GM21423 (cell line): ENCODE measurements around the gene GPBP1L1.
"Not testable (repeated sequence)": the region's sequence is repeated elsewhere in the genome, so short reads cannot be mapped to it uniquely, and the experiment has no call there.

ENCODE experiments used
- ATAC-seq: cut with Tn5 transposase; IDR thresholded peaks from one replicate; pipeline ENCODE4 v1.9.1; 2021; ENCODE audit warnings: mild to moderate bottlenecking, moderate library complexity; ENCODE audit not compliant: unreplicated experiment

The GPBP1L1 gene

DNA sequence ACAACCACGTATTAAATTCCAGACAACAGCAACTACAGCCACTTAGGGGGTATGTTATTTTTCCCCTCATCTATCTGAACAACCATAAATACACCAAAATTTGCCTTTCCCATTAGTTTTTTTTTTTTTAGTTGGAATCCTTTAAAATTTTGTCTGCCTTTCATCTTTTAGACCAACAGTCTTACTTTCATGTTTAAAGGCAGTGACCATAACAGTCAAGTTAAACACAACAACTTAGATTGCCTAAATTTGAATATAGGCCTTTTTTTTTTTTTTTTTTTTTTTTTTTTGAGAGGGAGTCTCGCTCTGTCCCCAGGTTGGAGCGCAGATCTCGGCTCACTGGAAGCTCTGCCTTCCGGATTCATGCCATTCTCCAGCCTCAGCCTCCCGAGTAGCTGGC lies 3.4 kb downstream of the GPBP1L1 start:
- ATAC-seq = no peak

DNA sequence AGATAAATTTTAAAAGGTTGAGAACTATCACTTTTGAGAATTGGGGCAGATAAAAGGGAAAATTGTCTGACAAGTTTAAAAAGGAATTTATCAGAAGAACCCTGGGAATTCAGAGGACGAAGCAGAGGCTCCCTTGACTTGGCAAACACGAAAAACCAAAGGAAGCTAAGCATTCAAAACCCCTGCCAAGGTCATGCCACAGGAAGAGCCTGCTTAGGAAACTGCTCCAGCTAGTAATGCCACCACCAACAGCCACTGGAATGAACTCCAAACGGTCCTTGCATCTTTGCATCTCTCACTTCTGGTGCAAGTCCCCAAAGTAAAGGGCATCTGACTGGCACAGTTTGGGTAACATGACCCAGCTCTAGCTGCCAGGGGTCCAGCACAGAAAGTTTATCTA lies 7.2 kb downstream of the GPBP1L1 start:
- no peak for ATAC-seq

DNA sequence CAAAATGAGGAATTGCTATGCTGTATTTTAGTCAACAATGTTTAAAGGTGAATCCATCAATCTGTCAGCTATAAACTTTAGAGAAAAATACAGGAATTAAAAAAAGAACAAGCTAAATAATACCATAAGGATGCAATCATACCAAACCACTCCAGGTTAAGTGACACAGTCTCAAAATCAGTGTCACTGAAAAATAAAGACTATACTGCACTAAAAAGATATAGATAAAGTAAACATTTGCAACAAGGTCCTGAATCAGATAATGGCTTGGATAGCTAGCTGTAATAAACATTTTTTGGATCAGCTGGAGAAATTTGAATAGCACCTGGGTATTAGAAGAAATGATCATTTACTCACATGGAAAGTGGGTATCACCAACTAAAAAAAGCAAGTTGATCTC lies 7.8 kb downstream of the GPBP1L1 start:
- ATAC-seq = no peak

- ATAC-seq = no peak
Observed at GRCh38 chr1:45677751-45678245, 8.5 kb downstream of the GPBP1L1 start.

- ATAC-seq = not testable (repeated sequence)
Observed at GRCh38 chr1:45676553-45676952, 9.8 kb downstream of the GPBP1L1 start.

- ATAC-seq = no peak
Observed at GRCh38 chr1:45674478-45674877, 11.9 kb downstream of the GPBP1L1 start.

- no peak for ATAC-seq
Observed at GRCh38 chr1:45673956-45674355, 12.4 kb downstream of the GPBP1L1 start.

GRCh38 chr1:45669859-45670655 lies 16.3 kb downstream of the GPBP1L1 start:
- no peak for ATAC-seq

DNA sequence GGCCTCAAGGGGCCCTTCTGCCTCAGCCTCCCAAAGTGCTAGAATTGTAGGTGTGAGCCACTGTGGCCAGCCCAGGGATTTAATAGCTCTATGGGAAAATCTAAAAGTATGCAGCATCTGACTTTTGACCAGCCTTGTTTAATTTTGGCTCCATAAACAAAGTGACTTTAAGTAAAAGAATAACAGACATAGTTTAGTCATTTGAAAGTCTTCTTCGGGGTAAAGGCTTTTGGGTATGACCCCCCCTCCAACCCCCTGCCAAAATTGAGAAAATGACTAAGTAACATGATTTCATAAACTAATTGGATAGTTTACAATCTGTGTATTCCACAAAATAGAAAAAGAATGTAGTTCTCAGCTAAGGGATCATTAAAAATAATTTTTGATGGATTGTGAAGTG lies 17.0 kb downstream of the GPBP1L1 start:
- no peak for ATAC-seq

GRCh38 chr1:45668526-45668925 lies 17.8 kb downstream of the GPBP1L1 start:
- no peak for ATAC-seq

DNA sequence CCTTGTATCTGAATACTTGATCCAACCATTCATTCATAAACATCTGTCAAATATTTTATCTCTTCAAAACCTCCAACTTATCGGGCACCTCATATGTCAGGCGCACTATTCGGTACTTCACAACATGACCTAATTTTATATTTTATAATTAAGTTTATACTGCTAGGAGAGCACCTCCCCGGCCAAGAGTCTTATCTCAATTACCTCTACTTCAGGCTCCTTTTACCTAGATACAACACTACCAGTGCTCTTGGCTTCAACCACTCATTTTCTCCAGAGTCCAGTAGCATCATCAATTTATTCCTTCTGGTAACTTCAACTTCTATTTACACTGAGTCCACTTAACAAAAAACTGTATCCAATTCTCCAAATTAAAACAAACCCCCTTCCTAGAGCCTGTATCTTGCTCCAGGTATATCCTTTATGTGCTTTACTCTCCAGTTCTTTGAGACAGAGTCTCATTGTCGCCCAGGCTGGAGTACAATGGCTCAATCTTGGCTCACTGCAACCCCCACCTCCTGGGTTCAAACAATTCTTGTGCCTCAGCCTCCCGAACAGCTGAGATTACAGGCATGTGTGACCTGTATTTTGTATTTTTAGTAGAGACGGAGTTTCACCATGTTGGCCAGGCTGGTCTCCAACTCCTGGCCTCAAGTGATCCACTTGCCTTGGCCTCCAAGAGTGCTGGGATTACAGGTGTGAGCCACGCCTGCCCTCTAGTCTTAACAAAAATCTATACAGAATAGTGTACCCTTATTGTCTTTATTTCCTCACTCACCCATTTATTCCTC lies 18.8 kb downstream of the GPBP1L1 start:
- no peak for ATAC-seq

DNA sequence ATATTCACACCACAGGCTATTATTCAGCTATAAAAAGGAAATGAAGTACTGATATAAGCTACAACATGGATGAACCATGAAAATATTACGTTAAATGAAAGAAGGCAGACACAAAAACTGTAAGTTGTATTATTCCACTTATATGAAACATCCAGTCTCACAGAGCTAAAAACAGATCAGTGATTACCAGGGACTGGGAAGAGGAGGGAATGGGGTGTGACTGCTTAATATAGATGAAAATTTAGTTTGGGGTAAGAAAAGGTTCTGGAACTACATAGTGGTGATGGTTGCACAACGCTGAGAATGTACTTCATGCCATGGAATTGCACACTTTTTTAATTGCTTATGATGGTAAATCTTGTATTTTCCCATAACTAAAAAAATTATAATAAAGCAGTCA lies 19.5 kb downstream of the GPBP1L1 start:
- no peak for ATAC-seq

- ATAC-seq = no peak
Observed at GRCh38 chr1:45660336-45660735, 26.0 kb downstream of the GPBP1L1 start.

DNA sequence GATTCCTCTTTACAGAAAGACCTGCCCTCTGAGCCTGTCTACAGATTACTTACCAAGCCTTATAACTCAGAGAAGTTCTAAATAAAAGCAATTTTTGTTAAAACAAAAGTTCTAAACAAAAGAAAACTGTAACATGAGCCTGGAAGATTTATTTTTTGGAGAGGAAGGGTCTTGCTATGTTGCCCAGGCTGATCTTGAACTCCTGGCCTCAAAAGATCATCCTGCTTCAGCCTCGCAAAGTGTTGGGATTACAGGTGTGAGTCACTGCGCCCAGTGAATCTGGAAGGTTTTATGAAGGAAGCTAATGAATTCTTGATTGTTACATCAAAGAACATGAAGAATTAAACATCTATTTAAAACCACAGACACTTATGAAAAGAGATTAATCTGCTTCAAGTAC lies 27.1 kb downstream of the GPBP1L1 start:
- no peak for ATAC-seq

GRCh38 chr1:45658171-45658570 lies 28.2 kb downstream of the GPBP1L1 start:
- ATAC-seq = no peak

- ATAC-seq = no peak
Observed at GRCh38 chr1:45656573-45657226, 29.6 kb downstream of the GPBP1L1 start.

GRCh38 chr1:45654540-45655280 lies 31.6 kb downstream of the GPBP1L1 start:
- no peak for ATAC-seq

DNA sequence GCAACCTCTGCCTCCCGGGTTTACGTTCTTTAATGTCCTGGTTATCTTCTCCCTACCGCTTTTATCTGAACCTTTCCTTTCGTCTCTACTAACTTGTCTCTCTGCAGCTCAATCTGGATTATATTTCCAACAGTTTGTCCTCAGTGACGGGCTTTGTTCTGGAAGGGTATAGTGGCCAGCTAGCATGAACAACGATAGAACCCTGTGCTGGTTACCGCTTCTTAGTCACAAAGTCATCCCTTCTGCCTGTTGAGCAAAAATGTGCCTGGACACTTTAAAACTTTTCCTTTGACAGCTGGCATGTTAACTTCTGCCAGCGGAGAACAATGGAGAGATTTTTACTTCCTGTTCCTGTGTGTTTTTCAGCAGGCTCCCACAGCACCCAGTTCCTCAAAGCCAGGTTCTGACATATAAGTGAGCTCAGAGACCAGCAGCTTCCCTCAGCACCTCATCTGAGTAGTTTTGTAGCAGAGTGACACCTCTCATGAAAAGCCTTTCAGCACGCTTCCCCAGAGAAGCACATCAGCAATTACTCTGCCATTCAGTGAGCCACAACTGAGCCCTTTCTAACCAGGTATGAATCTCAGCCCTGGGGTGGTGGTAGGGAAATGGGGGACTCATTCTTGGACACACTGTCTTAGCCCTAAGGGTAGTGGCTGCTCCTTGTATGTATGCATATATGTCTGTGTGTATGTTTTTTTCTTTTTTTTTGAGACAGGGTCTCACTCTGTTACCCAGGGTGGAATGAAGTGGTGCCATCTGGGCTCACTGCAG lies 38.9 kb downstream of the GPBP1L1 start:
- ATAC-seq = no peak

GRCh38 chr1:45644661-45645060 lies 41.7 kb downstream of the GPBP1L1 start:
- no peak for ATAC-seq

DNA sequence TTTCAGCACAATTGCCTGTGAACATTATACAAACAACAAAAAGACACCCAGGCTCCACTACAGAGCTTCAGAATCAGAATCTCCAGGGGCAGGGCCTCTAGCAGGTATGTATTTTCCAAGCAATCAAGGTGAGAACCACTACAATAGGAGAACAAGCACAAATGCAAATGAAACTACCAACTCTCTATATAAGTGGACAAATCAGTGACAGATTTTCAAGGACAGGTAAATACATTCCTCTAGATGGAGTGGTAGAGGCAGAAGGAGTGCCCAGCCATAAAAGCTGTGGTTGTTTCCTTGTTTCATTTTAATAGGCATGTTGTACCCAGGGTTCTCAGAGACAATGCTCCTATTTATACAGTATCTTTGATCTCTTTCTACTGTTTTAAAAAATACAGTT lies 42.4 kb downstream of the GPBP1L1 start:
- ATAC-seq = no peak
